Activated CD4-positive, alpha-beta memory T cell treated with anti-CD3 and anti-CD28 coated beads, Interleukin-2, amount 10 ng/mL, durations not matched to agents 7 days and 5 days (primary cell): ENCODE results near the gene ECHDC1. TPM values are rescaled to one million over a fixed set of nuclear protein-coding genes. Genes with fewer than 3 reads are reported as not detected.
A peak's percentile ranks its signal among the peaks of the same experiment; 100 is the strongest.

Source experiments
- CTCF ChIA-PET: fragments of 350-600 bp; sonication (Branson Sonifier 250); formaldehyde crosslinking; loops from one replicate; lab custom pipeline; 2021; ENCODE audit warnings: antibody characterized with exemption, inconsistent platforms; lab: Charles Lee
- POLR2A ChIA-PET: fragments of 350-600 bp; sonication (Branson Sonifier 250); formaldehyde crosslinking; loops from one replicate; lab custom pipeline; 2021; ENCODE audit warnings: antibody characterized with exemption; lab: Charles Lee
- DNase-seq: peaks from one replicate; pipeline ENCODE4 v3.0.0-alpha.2; 2020
- H3K27ac Mint-ChIP-seq: one replicate; pipeline ENCODE4 v1.8.0; 2021; ENCODE audit warnings: mild to moderate bottlenecking, mixed read lengths
- H3K27me3 Mint-ChIP-seq: one replicate; pipeline ENCODE4 v1.8.0; 2021; ENCODE audit warnings: mixed read lengths
- H3K36me3 Mint-ChIP-seq: one replicate; pipeline ENCODE4 v1.8.0; 2021; ENCODE audit warnings: low read depth, mixed read lengths
- H3K4me1 Mint-ChIP-seq: one replicate; pipeline ENCODE4 v1.8.0; 2021; ENCODE audit warnings: mixed read lengths
- H3K4me3 Mint-ChIP-seq: one replicate; pipeline ENCODE4 v1.8.0; 2021; ENCODE audit warnings: mild to moderate bottlenecking, mixed read lengths
- H3K9me3 Mint-ChIP-seq: one replicate; pipeline ENCODE4 v1.8.0; 2021; ENCODE audit warnings: mixed read lengths
- total RNA-seq, 2 experiments: library from RNA; stranded (reverse); gene quantifications; one replicate each; pipeline ENCODE4 v1.2.3, GENCODE V29; 2021

The ECHDC1 gene
- total RNA-seq, 2 experiments from 2014 or later: 35.1 to 35.5 TPM

- peaks cover 15% of the 10 kb centered on the region for H3K36me3 Mint-ChIP-seq
- CTCF ChIA-PET: interaction anchor here (1.5 to 2.0 kb wide), 2 partner anchors 31 to 123 kb away, joined by 3 to 5 read pairs; partner anchors contain the start of gene RNF146
- no peak overlapping the region for H3K27ac Mint-ChIP-seq
- POLR2A ChIA-PET: no interaction called here
- H3K4me3 Mint-ChIP-seq: no peak overlapping the region
- H3K27me3 Mint-ChIP-seq: no peaks in the 10 kb centered on the region
- H3K4me1 Mint-ChIP-seq: peaks cover 3% of the 10 kb centered on the region
- no peaks in the 10 kb centered on the region for H3K9me3 Mint-ChIP-seq
- no peak for DNase-seq
Observed at GRCh38 chr6:127297502-127298070, 45.8 kb downstream of the ECHDC1 start.

- Mint-ChIP-seq H3K9me3 (no peaks in the 10 kb centered on the region), H3K27me3 (no peaks in the 10 kb centered on the region), H3K27ac (no peak overlapping the region), H3K4me3 (no peak overlapping the region), H3K4me1 (peaks cover 20% of the 10 kb centered on the region), H3K36me3 (peaks cover 43% of the 10 kb centered on the region)
- DNase-seq: no peak
- ChIA-PET CTCF (interaction anchor here (1.6 to 3.5 kb wide), 4 partner anchors 10 to 225 kb away, joined by 6 to 28 read pairs (median 8); partner anchors contain the start of gene RNF146), POLR2A (interaction anchor here (0.9 to 1.8 kb wide), 6 partner anchors 9 to 52 kb away, joined by 3 to 16 read pairs (median 6); partner anchors contain the start of genes ECHDC1 and RNF146)
Observed at GRCh38 chr6:127291495-127291894, 51.9 kb downstream of the ECHDC1 start.

GRCh38 chr6:127290391-127291265 is 52.8 kb downstream of the ECHDC1 start:
- H3K9me3 Mint-ChIP-seq: no peaks in the 10 kb centered on the region
- H3K27me3 Mint-ChIP-seq: no peaks in the 10 kb centered on the region
- H3K27ac Mint-ChIP-seq: peak overlapping the region; percentile 18
- POLR2A ChIA-PET: interaction anchor here (0.9 to 1.8 kb wide), 8 partner anchors 10 to 226 kb away, joined by 3 to 16 read pairs (median 5); partner anchors contain the start of genes ECHDC1 and RNF146
- H3K36me3 Mint-ChIP-seq: peaks cover 47% of the 10 kb centered on the region
- no peak overlapping the region for H3K4me3 Mint-ChIP-seq
- H3K4me1 Mint-ChIP-seq: peaks cover 20% of the 10 kb centered on the region
- CTCF ChIA-PET: interaction anchor here (1.2 to 3.5 kb wide), 5 partner anchors 11 to 226 kb away, joined by 3 to 28 read pairs (median 7); partner anchors contain the start of gene RNF146
- DNase-seq: no peak

- Mint-ChIP-seq H3K9me3 (no peaks in the 10 kb centered on the region), H3K4me3 (no peak overlapping the region), H3K36me3 (peaks cover 50% of the 10 kb centered on the region), H3K27me3 (no peaks in the 10 kb centered on the region), H3K4me1 (peaks cover 20% of the 10 kb centered on the region), H3K27ac (no peak overlapping the region)
- DNase-seq: no peak
- POLR2A ChIA-PET: interaction anchor here (0.7 to 1.6 kb wide), 5 partner anchors 10 to 226 kb away, joined by 3 to 5 read pairs (median 4); partner anchors contain the start of gene RNF146
- CTCF ChIA-PET: interaction anchor here (1.2 to 3.5 kb wide), 2 partner anchors 24 to 179 kb away, joined by 3 to 28 read pairs; partner anchors contain the start of gene RNF146
Observed at GRCh38 chr6:127289934-127290333, 53.5 kb downstream of the ECHDC1 start.

- Mint-ChIP-seq H3K36me3 (peaks cover 47% of the 10 kb centered on the region), H3K4me1 (peaks cover 20% of the 10 kb centered on the region), H3K27ac (no peak overlapping the region), H3K4me3 (no peak overlapping the region), H3K27me3 (no peaks in the 10 kb centered on the region), H3K9me3 (no peaks in the 10 kb centered on the region)
- no peak for DNase-seq
- ChIA-PET POLR2A (interaction anchor here (1.0 kb wide), 1 partner anchor 21 kb away, joined by 5 read pairs; the partner anchor contains the start of gene RNF146), CTCF (no interaction called here)
Observed at GRCh38 chr6:127288705-127289104, 54.7 kb downstream of the ECHDC1 start.

- H3K27me3 Mint-ChIP-seq: no peaks in the 10 kb centered on the region
- DNase-seq: no peak
- ChIA-PET CTCF (interaction anchor here (1.1 to 2.5 kb wide), 2 partner anchors 10 to 15 kb away, joined by 3 to 9 read pairs; partner anchors contain the start of gene RNF146), POLR2A (interaction anchor here (1.0 kb wide), 1 partner anchor 16 kb away, joined by 5 read pairs; the partner anchor contains the start of gene RNF146)
- no peaks in the 10 kb centered on the region for H3K4me1 Mint-ChIP-seq
- peaks cover 36% of the 10 kb centered on the region for H3K36me3 Mint-ChIP-seq
- no peak overlapping the region for H3K4me3 Mint-ChIP-seq
- no peaks in the 10 kb centered on the region for H3K9me3 Mint-ChIP-seq
- H3K27ac Mint-ChIP-seq: no peak overlapping the region
Observed at GRCh38 chr6:127282184-127282583, 61.2 kb downstream of the ECHDC1 start.

- DNase-seq: no peak
- Mint-ChIP-seq H3K9me3 (no peaks in the 10 kb centered on the region), H3K36me3 (peaks cover 17% of the 10 kb centered on the region), H3K27me3 (no peaks in the 10 kb centered on the region), H3K4me1 (peaks cover 2% of the 10 kb centered on the region), H3K4me3 (no peak overlapping the region), H3K27ac (no peak overlapping the region)
- ChIA-PET CTCF (interaction anchor here (0.6 to 2.3 kb wide), 2 partner anchors 13 to 1540 kb away, joined by 3 to 12 read pairs; partner anchors contain the start of gene RNF146), POLR2A (no interaction called here)
Observed at GRCh38 chr6:127279815-127280214, 63.6 kb downstream of the ECHDC1 start.

- no peak overlapping the region for H3K4me3 Mint-ChIP-seq
- DNase-seq: no peak
- H3K9me3 Mint-ChIP-seq: no peaks in the 10 kb centered on the region
- POLR2A ChIA-PET: interaction anchor here (1.1 kb wide), 1 partner anchor 9 kb away, joined by 3 read pairs; no protein-coding TSS in a partner anchor
- CTCF ChIA-PET: interaction anchor here (1.5 to 2.3 kb wide), 2 partner anchors 11 kb away, joined by 6 to 12 read pairs; partner anchors contain the start of gene RNF146
- no peaks in the 10 kb centered on the region for H3K27me3 Mint-ChIP-seq
- peaks cover 3% of the 10 kb centered on the region for H3K4me1 Mint-ChIP-seq
- peaks cover 22% of the 10 kb centered on the region for H3K36me3 Mint-ChIP-seq
- H3K27ac Mint-ChIP-seq: no peak overlapping the region
Observed at GRCh38 chr6:127277878-127278843, 65.2 kb downstream of the ECHDC1 start.

GRCh38 chr6:127276331-127276730 is 67.1 kb downstream of the ECHDC1 start:
- H3K27me3 Mint-ChIP-seq: no peaks in the 10 kb centered on the region
- DNase-seq: no peak
- ChIA-PET POLR2A (interaction anchor here (1.7 kb wide), 1 partner anchor 10 kb away, joined by 7 read pairs; the partner anchor contains the start of gene RNF146), CTCF (interaction anchor here (1.5 to 1.9 kb wide), 2 partner anchors 10 kb away, joined by 6 to 22 read pairs; partner anchors contain the start of gene RNF146)
- peaks cover 9% of the 10 kb centered on the region for H3K36me3 Mint-ChIP-seq
- no peaks in the 10 kb centered on the region for H3K9me3 Mint-ChIP-seq
- no peak overlapping the region for H3K27ac Mint-ChIP-seq
- H3K4me1 Mint-ChIP-seq: peaks cover 3% of the 10 kb centered on the region
- no peak overlapping the region for H3K4me3 Mint-ChIP-seq

- no peak overlapping the region for H3K27ac Mint-ChIP-seq
- peaks cover 12% of the 10 kb centered on the region for H3K36me3 Mint-ChIP-seq
- CTCF ChIA-PET: no interaction called here
- H3K27me3 Mint-ChIP-seq: no peaks in the 10 kb centered on the region
- POLR2A ChIA-PET: no interaction called here
- no peak overlapping the region for H3K4me3 Mint-ChIP-seq
- no peaks in the 10 kb centered on the region for H3K9me3 Mint-ChIP-seq
- peaks cover 19% of the 10 kb centered on the region for H3K4me1 Mint-ChIP-seq
- no peak for DNase-seq
Observed at GRCh38 chr6:127273499-127273898, 69.9 kb downstream of the ECHDC1 start.

- ChIA-PET CTCF (interaction anchor here (1.6 kb wide), 1 partner anchor 10 kb away, joined by 3 read pairs; no protein-coding TSS in a partner anchor), POLR2A (interaction anchor here (1.5 kb wide), 1 partner anchor 17 kb away, joined by 3 read pairs; no protein-coding TSS in a partner anchor)
- Mint-ChIP-seq H3K4me3 (no peak overlapping the region), H3K27ac (no peak overlapping the region), H3K36me3 (peaks cover 12% of the 10 kb centered on the region), H3K9me3 (no peaks in the 10 kb centered on the region), H3K4me1 (peaks cover 26% of the 10 kb centered on the region), H3K27me3 (no peaks in the 10 kb centered on the region)
- DNase-seq: no peak
Observed at GRCh38 chr6:127272576-127272975, 70.8 kb downstream of the ECHDC1 start.
